GM20000 (cell line): ENCODE data around the gene NFS1.

Experiments used
- DNase-seq: peaks from one replicate; pipeline ENCODE4 v3.0.0; 2012; ENCODE audit warnings: low spot score
- CTCF ChIP-seq: IDR thresholded peaks from 2 replicates; pipeline ENCODE4 v1.5.1; 2012; ENCODE audit warnings: mild to moderate bottlenecking, control low read depth; ENCODE audit errors: extremely low read depth, missing control alignments

The NFS1 gene

GRCh38 chr20:35638751-35639150, 60.4 kb downstream of the NFS1 start:
- no peak for TF ChIP-seq CTCF
- DNase-seq, result no peak

- TF ChIP-seq CTCF, result no peak
- no peak for DNase-seq
Measured at GRCh38 chr20:35637276-35637675, 61.9 kb downstream of the NFS1 start.

- no peak for TF ChIP-seq CTCF
- DNase-seq, result no peak
Measured at GRCh38 chr20:35636095-35636494, 63.1 kb downstream of the NFS1 start.

- DNase-seq, result no peak
- no peak for TF ChIP-seq CTCF
Measured at GRCh38 chr20:35635652-35636051, 63.5 kb downstream of the NFS1 start.

- DNase-seq, result no peak
Measured at GRCh38 chr20:35632539-35633115, 66.5 kb downstream of the NFS1 start.

GRCh38 chr20:35630636-35631035, 68.5 kb downstream of the NFS1 start:
- no peak for TF ChIP-seq CTCF
- no peak for DNase-seq

More at GRCh38 chr20:35632539-35633115, 66.5 kb downstream of the NFS1 start:
- no peak for TF ChIP-seq CTCF

- no peak for DNase-seq
- no peak for TF ChIP-seq CTCF
Measured at GRCh38 chr20:35629427-35630145, 69.6 kb downstream of the NFS1 start.
